ENCODE measurements around the gene CD47.

CD47 gene

DNA sequence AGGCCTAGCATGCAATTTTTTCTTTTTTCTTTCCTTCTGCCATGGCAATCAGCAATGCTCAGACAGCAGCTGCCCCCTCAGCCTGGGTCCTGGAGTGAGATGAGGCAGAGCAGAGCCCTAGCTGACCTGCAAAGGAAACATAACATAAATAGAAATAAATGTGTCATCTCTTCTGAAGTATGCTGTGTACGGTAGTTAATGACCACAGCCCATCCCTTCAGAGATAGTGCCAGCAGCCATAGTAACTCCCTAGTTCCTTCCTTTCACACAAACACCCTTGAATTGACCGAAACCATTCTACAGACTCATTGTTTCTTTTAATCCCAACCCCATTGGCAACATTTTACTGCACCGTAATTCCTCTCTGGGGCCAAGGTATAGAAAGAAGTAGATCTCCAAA is 8.4 kb upstream of the CD47 start:
- no peaks in the 10 kb centered on the region for H3K9me3 ChIP-seq (ENCODE audit: control insufficient read depth, insufficient read depth, low read length)
- H3K27me3 ChIP-seq (ENCODE audit: control insufficient read depth, insufficient read depth, low read length) = no peaks in the 10 kb centered on the region
- H3K9ac ChIP-seq (ENCODE audit: low read depth, low read length) = no peak overlapping the region
- H3K27ac ChIP-seq (ENCODE audit: low read depth, low read length) = no peak overlapping the region
- no peaks in the 10 kb centered on the region for H3K4me1 ChIP-seq (ENCODE audit: control insufficient read depth, insufficient read depth, low read length)
- H3K4me3 ChIP-seq (ENCODE audit: low read depth, low read length) = no peak overlapping the region
- H3K36me3 ChIP-seq (ENCODE audit: control insufficient read depth, insufficient read depth, low read length) = no peaks in the 10 kb centered on the region

DNA sequence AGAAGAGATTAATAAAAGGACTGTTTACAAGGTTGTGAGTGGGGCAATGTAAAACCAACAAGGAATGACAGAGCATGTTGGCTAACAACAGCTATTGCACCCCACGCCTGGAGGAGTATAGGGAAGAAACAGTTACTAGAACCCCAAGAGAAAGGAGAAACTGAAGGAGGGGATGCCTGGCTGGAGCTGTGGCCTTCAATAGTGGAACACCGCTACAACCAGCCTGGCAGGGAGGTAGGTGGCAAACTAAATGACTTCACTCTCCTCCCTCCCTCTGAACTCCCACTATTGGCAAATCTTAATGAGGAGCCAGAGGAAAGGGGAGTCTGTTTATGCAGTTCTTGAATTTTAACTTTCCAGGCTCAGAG is 7.2 kb upstream of the CD47 start:
- Histone ChIP-seq H3K27ac (ENCODE audit: low read depth, low read length) (no peak overlapping the region), H3K9me3 (ENCODE audit: control insufficient read depth, insufficient read depth, low read length) (no peaks in the 10 kb centered on the region), H3K4me3 (ENCODE audit: low read depth, low read length) (no peak overlapping the region), H3K4me1 (ENCODE audit: control insufficient read depth, insufficient read depth, low read length) (no peaks in the 10 kb centered on the region), H3K9ac (ENCODE audit: low read depth, low read length) (no peak overlapping the region), H3K27me3 (ENCODE audit: control insufficient read depth, insufficient read depth, low read length) (0 out of 2 replicates have a peak, but pooled peaks cover 2% of the 10 kb centered on the region), H3K36me3 (ENCODE audit: control insufficient read depth, insufficient read depth, low read length) (no peaks in the 10 kb centered on the region)

DNA sequence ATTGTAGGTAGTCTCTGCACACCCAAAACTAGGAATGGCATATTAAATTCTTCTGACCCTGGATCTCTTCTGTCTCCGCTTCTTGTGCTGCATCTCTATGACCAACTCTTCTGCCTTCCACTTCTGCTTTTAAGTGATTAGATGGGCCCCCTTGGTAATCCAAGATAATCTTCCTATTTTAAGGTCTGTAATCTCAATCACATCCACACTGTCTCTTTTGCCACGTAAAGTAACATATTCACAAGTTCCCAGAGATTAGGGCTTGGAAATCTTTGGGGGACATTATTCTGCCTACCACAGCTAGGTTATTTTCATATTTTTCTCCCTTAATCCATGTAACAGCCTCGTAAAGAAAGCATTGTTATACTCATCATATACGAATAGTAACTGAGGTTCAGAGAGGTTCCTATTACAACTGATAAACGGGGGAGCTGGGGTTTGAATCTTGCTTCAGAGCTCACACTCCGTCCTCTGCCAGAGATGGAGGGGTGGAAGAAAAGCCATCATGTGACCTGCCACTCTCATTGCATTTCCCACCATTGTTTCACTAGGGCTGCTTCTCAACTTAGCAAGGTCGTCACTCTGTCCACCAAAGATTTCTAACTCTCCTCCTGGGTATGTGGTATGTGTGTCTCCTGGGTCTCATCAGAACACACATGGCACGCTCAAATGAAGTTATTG is 6.6 kb upstream of the CD47 start:
- Histone ChIP-seq H3K4me1 (ENCODE audit: control insufficient read depth, insufficient read depth, low read length) (no peaks in the 10 kb centered on the region), H3K9me3 (ENCODE audit: control insufficient read depth, insufficient read depth, low read length) (no peaks in the 10 kb centered on the region), H3K36me3 (ENCODE audit: control insufficient read depth, insufficient read depth, low read length) (no peaks in the 10 kb centered on the region), H3K27ac (ENCODE audit: low read depth, low read length) (no peak overlapping the region), H3K27me3 (ENCODE audit: control insufficient read depth, insufficient read depth, low read length) (peaks cover 7% of the 10 kb centered on the region), H3K4me3 (ENCODE audit: low read depth, low read length) (no peak overlapping the region), H3K9ac (ENCODE audit: low read depth, low read length) (no peak overlapping the region)

DNA sequence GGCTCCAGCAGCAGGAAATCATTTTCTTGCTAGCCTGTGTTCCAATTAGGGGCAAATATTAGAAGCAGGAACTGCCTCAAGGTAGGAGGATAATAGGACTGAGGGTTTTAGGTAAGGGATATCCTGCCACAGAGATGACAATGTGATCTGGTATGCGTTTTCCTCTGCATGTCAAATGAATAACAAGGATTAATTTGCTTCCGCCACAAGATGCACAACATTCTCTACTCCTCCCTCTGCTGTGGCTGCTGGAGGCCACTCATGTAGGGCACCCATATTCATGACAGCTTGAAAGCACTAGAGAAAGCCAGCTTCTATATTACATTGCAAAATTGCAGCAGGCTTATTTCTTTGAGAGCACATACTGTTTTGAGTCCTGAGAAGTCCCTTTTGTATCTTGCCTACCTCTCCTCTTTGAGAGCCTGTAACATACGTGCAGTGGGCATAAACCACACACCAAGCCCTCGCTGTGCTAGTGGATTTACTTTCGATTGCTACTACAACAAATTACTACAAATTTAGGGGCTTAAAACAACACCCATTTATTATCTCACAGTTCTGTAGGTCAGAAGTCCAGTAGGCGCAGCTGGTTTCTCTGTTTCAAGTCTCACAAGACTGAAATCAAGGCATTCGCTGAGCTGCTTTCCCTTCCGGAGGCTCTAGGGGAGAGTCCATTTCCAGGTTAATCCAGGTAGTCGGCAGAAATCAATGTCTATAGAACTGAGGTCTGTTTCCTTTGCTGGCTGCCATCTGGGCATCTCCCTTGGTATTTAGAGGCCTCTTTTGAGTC is 5.9 kb upstream of the CD47 start:
- H3K36me3 ChIP-seq (ENCODE audit: control insufficient read depth, insufficient read depth, low read length) = no peaks in the 10 kb centered on the region
- no peak overlapping the region for H3K27ac ChIP-seq (ENCODE audit: low read depth, low read length)
- H3K27me3 ChIP-seq (ENCODE audit: control insufficient read depth, insufficient read depth, low read length) = peaks cover 15% of the 10 kb centered on the region
- no peak overlapping the region for H3K9ac ChIP-seq (ENCODE audit: low read depth, low read length)
- no peak overlapping the region for H3K4me3 ChIP-seq (ENCODE audit: low read depth, low read length)
- no peaks in the 10 kb centered on the region for H3K9me3 ChIP-seq (ENCODE audit: control insufficient read depth, insufficient read depth, low read length)
- no peaks in the 10 kb centered on the region for H3K4me1 ChIP-seq (ENCODE audit: control insufficient read depth, insufficient read depth, low read length)

DNA sequence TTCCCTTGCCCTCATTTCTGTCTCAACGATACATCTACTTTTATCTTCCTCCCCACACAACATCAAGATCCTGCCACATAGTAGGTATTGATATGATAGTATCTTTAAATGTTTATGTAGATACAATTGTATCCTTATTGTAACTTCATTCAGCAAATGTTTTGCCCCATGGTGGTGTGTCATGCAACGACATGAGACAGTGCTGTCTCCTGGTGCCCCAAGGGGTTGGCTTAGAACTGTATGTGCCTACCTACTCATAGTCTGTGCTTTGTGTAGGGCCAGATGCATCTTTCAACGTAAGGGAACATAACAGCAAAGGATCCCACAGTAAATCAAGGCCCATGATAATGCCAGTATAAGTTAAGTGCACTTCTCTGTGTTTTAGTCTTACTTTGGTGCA is 2.8 kb upstream of the CD47 start:
- H3K4me1 ChIP-seq (ENCODE audit: control insufficient read depth, insufficient read depth, low read length) = peaks cover 4% of the 10 kb centered on the region; the same call in 1 of the 2 replicates
- H3K9ac ChIP-seq (ENCODE audit: low read depth, low read length) = no peak overlapping the region
- no peaks in the 10 kb centered on the region for H3K9me3 ChIP-seq (ENCODE audit: control insufficient read depth, insufficient read depth, low read length)
- peaks cover 36% of the 10 kb centered on the region for H3K27me3 ChIP-seq (ENCODE audit: control insufficient read depth, insufficient read depth, low read length)
- H3K27ac ChIP-seq (ENCODE audit: low read depth, low read length) = no peak overlapping the region
- H3K4me3 ChIP-seq (ENCODE audit: low read depth, low read length) = no peak overlapping the region
- H3K36me3 ChIP-seq (ENCODE audit: control insufficient read depth, insufficient read depth, low read length) = no peaks in the 10 kb centered on the region

DNA sequence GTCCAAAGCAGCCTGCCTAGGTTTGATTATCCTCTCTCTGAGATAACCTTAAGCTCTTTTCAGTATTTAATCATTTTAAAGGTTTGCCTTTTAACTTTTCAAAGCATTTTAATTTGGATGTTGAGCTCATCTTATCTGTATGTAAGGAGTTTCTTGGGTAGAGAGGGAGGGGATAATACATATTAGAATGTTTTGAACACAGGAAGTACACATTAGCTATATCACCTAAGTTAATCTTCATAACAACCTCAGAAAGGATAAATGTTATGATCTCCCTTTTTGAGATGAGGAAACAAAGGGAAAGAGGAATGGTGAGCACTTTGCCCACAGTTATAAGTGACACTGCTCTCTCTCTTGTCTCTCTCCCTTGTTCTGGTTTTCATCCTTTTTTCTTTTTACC is 2.2 kb upstream of the CD47 start:
- Histone ChIP-seq H3K9me3 (ENCODE audit: control insufficient read depth, insufficient read depth, low read length) (no peaks in the 10 kb centered on the region), H3K4me1 (ENCODE audit: control insufficient read depth, insufficient read depth, low read length) (peaks cover 4% of the 10 kb centered on the region; the same call in 1 of the 2 replicates), H3K4me3 (ENCODE audit: low read depth, low read length) (no peak overlapping the region), H3K9ac (ENCODE audit: low read depth, low read length) (no peak overlapping the region), H3K27ac (ENCODE audit: low read depth, low read length) (no peak overlapping the region), H3K27me3 (ENCODE audit: control insufficient read depth, insufficient read depth, low read length) (peaks cover 36% of the 10 kb centered on the region), H3K36me3 (ENCODE audit: control insufficient read depth, insufficient read depth, low read length) (no peaks in the 10 kb centered on the region)

DNA sequence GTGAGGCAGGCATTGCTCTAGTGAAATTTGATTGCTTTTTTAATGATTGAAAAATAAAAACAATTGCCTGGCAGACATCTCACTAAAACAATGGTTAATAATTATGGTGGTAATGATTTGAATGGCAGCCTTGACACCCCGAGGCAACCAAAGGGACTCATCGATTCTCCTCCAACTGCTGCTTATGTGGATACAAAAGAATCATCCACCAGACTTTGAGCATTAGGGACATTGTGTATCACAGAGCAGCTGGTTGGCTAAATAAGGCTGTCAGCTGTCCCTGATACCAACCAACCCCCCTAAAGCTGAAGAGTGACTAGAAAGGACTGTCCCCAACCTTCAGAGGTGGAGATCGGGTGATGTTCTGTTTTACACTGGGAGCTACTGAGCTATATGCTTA is 1.7 kb upstream of the CD47 start:
- H3K36me3 ChIP-seq (ENCODE audit: control insufficient read depth, insufficient read depth, low read length) = no peaks in the 10 kb centered on the region
- peaks cover 36% of the 10 kb centered on the region for H3K27me3 ChIP-seq (ENCODE audit: control insufficient read depth, insufficient read depth, low read length)
- no peaks in the 10 kb centered on the region for H3K9me3 ChIP-seq (ENCODE audit: control insufficient read depth, insufficient read depth, low read length)
- H3K27ac ChIP-seq (ENCODE audit: low read depth, low read length) = no peak overlapping the region
- H3K9ac ChIP-seq (ENCODE audit: low read depth, low read length) = no peak overlapping the region
- peaks cover 4% of the 10 kb centered on the region; the same call in 1 of the 2 replicates for H3K4me1 ChIP-seq (ENCODE audit: control insufficient read depth, insufficient read depth, low read length)
- H3K4me3 ChIP-seq (ENCODE audit: low read depth, low read length) = no peak overlapping the region

DNA sequence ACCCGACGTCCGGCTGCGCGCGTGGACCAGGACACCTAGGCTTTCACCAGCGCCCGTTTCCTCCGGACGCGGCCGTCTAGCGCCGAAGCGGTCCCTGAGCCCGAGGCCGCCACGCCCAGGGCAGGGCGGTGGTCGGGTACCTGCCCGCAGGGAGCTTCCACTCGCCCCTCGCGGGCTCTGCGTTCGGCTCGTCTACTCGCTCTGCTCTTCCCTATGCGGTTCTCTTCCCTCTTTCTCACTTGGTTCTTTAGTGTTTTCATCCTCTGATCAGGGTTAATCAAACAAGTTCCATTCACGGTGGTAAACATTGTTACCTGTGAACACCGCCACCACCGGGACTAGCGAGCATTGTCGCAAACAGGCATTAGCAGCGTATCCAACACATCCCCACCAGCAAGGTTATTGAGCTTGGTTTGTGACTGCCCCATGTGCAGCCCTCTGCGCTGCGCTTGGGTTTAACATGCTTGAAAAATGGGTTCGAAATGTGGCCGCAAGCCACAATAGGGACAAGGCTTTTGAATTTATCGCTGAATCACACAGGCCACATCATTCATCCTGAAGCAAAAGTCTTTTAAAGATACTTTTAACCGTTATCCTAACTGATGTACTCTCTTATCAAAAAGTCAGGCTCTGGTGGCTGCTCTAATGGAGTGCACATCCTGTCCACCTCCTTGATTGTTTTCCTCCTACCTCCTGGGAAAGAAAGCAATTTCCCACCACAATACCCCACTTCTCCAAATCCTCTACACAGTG is 843 bp upstream of the CD47 start:
- Histone ChIP-seq H3K36me3 (ENCODE audit: control insufficient read depth, insufficient read depth, low read length) (no peaks in the 10 kb centered on the region), H3K9ac (ENCODE audit: low read depth, low read length) (no peak overlapping the region), H3K27me3 (ENCODE audit: control insufficient read depth, insufficient read depth, low read length) (peaks cover 36% of the 10 kb centered on the region), H3K4me1 (ENCODE audit: control insufficient read depth, insufficient read depth, low read length) (peaks cover 4% of the 10 kb centered on the region; the same call in 1 of the 2 replicates), H3K4me3 (ENCODE audit: low read depth, low read length) (peak overlapping the region; percentile 99), H3K27ac (ENCODE audit: low read depth, low read length) (no peak overlapping the region), H3K9me3 (ENCODE audit: control insufficient read depth, insufficient read depth, low read length) (no peaks in the 10 kb centered on the region)

DNA sequence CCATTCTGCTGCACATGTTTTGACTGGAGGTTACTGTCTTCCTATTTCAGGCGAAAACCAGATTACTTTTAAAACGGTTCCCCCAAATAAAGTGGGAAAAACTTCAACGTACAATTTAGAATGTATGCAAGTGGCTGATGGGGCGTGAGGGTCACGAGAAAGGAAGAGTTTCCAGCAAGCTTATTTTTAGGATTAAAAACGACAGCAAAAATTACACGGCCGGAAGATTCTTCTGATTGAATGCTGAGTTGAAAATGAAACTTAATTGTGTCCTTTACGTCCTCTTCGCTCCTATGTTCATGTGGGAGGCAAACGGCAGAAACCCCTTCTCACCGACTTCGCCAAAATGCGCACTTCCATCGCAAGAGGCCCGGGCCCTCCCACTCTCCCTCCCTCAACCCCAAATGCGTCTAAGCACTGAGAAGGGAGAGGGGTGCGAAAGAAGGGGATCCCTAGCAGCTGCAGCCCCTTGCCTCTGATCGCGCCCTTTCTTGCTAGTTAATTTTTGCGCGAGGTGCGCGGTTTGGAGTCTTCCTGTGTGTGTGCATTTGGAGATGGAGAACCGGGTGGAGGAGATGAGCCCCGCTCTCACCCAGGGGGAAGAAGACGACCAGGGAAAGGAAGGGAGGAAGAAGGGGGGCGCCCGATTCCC is 656 bp downstream of the CD47 start:
- Histone ChIP-seq H3K36me3 (ENCODE audit: control insufficient read depth, insufficient read depth, low read length) (no peaks in the 10 kb centered on the region), H3K27me3 (ENCODE audit: control insufficient read depth, insufficient read depth, low read length) (peaks cover 36% of the 10 kb centered on the region), H3K9me3 (ENCODE audit: control insufficient read depth, insufficient read depth, low read length) (no peaks in the 10 kb centered on the region), H3K4me1 (ENCODE audit: control insufficient read depth, insufficient read depth, low read length) (peaks cover 4% of the 10 kb centered on the region; the same call in 1 of the 2 replicates), H3K9ac (ENCODE audit: low read depth, low read length) (peak overlapping the region; percentile 62; the same call in 1 of the 2 replicates), H3K27ac (ENCODE audit: low read depth, low read length) (no peak overlapping the region), H3K4me3 (ENCODE audit: low read depth, low read length) (peak overlapping the region; percentile 99)

DNA sequence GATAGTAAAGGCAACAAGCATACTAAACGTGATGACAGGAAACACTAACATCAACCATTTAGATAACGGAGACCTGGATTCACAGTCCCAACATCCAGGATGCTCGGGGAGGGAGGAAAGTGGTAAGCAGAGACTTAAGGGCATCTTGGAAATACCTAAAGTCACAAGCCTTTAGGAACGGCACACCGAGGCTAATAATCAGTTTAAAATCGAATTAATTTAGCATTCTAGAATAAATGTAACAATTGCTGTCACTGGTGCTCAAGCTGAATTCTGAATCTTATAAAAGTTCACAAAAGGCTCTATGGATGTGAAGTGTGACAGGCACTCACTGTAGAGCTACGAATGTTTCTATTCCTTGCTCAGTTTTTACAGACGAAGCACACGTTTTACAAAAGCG is 1.3 kb downstream of the CD47 start:
- no peaks in the 10 kb centered on the region for H3K36me3 ChIP-seq (ENCODE audit: control insufficient read depth, insufficient read depth, low read length)
- H3K27me3 ChIP-seq (ENCODE audit: control insufficient read depth, insufficient read depth, low read length) = peaks cover 36% of the 10 kb centered on the region
- H3K4me1 ChIP-seq (ENCODE audit: control insufficient read depth, insufficient read depth, low read length) = peaks cover 4% of the 10 kb centered on the region; the same call in 1 of the 2 replicates
- no peak overlapping the region for H3K27ac ChIP-seq (ENCODE audit: low read depth, low read length)
- H3K9ac ChIP-seq (ENCODE audit: low read depth, low read length) = no peak overlapping the region
- no peaks in the 10 kb centered on the region for H3K9me3 ChIP-seq (ENCODE audit: control insufficient read depth, insufficient read depth, low read length)
- H3K4me3 ChIP-seq (ENCODE audit: low read depth, low read length) = peak overlapping the region; percentile 99

All from HUES48 (cell line).